AG04450 (cell line): Measurements from ENCODE around the gene MORC1. TPM values are rescaled to one million over a fixed set of nuclear protein-coding genes. Genes with fewer than 3 reads are reported as not detected.

ENCODE experiments used
- CTCF ChIA-PET: fragments of 300-600, 350-600 bp; formaldehyde crosslinking; extraction: SDS; loops from one replicate; lab custom pipeline; 2022; ENCODE audit warnings: antibody characterized with exemption, inconsistent platforms; lab: Charles Lee
- POLR2A ChIA-PET: fragments of 350-600 bp; formaldehyde crosslinking; extraction: SDS; loops from one replicate; lab custom pipeline; 2021; ENCODE audit warnings: antibody characterized with exemption, inconsistent platforms; lab: Yijun Ruan, JAX
- DNase-seq: peaks from one replicate; pipeline ENCODE4 v3.0.0-alpha.2; 2011; ENCODE audit warnings: low read depth, low spot score
- H3K27ac ChIP-seq: one replicate; pipeline ENCODE4 v1.5.1; 2012; ENCODE audit warnings: low read depth, low read length, control low read depth
- H3K27me3 ChIP-seq: one replicate; pipeline ENCODE4 v1.6.0; 2012; ENCODE audit warnings: low read length; ENCODE audit not compliant: control insufficient read depth, insufficient read depth
- H3K4me3 ChIP-seq: 2 replicates; pipeline ENCODE4 v1.5.1; 2011; ENCODE audit warnings: mild to moderate bottlenecking, low read depth, low read length, control low read depth
- H3K9me3 ChIP-seq: 2 replicates; pipeline ENCODE4 v1.5.1; 2012; ENCODE audit warnings: low read length; ENCODE audit not compliant: control insufficient read depth, insufficient read depth
- polyA plus RNA-seq: library from polyadenylated mRNA; depleted of rRNA; stranded (reverse); fragments of >200 nt; gene quantifications from 2 replicates; pipeline ENCODE4 v1.2.3, GENCODE V29; 2011
- TF ChIP-seq, protein P1 (sequence below): IDR thresholded peaks from 2 replicates; pipeline ENCODE4 v1.5.1; 2011; ENCODE audit warnings: low read depth, low read length, control low read depth, inconsistent platforms

The MORC1 gene
- polyA plus RNA-seq, 1 experiment, result not detected

DNA sequence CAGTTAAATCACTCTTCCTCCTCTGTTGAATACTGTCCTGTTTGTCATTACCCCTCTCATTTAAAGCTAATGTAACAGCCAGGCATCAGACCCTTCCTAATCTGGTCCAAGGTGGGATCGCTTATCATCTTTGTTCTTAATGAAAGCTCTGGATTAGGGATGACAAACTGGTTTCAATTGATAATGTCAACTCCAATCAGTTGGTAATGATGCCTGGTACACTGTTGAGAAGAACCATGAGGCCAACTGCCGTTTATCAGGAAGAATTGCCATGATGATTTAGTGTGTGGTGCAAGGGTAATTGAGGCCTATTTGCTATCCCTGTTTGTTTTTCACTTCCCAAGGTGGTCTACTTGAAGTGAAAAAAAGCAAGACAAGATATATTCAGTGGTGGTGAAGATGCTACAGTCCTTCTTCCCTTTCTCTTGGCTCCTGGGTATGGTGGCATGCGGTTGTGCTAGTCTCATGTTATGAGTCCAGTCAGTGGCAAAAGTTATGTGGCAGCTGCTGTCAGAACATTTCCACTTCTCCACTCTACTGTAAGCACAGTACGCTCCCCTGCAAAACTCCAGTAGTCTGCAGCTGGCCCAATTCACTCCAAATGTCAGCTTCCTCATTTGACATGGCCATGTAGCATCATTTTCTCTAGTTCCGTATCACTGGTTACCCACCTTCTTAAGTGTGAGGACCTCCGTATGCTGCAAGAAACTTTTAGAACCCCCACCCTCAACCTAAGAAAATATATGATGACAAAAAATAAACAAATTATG lies 72.5 kb downstream of the MORC1 start:
- TF ChIP-seq, protein P1, sequence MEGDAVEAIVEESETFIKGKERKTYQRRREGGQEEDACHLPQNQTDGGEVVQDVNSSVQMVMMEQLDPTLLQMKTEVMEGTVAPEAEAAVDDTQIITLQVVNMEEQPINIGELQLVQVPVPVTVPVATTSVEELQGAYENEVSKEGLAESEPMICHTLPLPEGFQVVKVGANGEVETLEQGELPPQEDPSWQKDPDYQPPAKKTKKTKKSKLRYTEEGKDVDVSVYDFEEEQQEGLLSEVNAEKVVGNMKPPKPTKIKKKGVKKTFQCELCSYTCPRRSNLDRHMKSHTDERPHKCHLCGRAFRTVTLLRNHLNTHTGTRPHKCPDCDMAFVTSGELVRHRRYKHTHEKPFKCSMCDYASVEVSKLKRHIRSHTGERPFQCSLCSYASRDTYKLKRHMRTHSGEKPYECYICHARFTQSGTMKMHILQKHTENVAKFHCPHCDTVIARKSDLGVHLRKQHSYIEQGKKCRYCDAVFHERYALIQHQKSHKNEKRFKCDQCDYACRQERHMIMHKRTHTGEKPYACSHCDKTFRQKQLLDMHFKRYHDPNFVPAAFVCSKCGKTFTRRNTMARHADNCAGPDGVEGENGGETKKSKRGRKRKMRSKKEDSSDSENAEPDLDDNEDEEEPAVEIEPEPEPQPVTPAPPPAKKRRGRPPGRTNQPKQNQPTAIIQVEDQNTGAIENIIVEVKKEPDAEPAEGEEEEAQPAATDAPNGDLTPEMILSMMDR, result no peak
- ChIA-PET POLR2A (no interaction called here), CTCF (no interaction called here)
- no peak for DNase-seq
- Histone ChIP-seq H3K27ac (no peak overlapping the region), H3K27me3 (no peaks in the 10 kb centered on the region), H3K9me3 (no peaks in the 10 kb centered on the region), H3K4me3 (no peak overlapping the region)

DNA sequence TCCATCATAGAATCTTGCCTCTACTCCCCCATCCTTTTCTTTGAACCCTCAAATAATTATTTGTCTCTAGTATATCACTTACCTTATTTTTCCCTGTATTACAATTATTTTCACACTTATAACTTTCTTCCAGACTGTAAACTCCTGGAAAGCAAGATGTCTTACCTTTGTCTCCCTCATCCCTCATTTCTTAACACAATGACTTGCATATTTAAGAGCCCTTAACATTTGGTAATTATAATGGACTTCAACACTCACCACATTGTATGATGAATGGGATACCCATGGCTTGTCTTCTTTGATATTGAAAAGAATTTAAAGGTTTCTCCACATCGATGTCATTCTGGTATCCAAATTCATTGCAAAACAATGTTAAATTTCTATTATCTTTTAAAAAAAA lies 82.9 kb downstream of the MORC1 start:
- ChIA-PET POLR2A (no interaction called here), CTCF (no interaction called here)
- Histone ChIP-seq H3K9me3 (no peaks in the 10 kb centered on the region), H3K27me3 (no peaks in the 10 kb centered on the region), H3K4me3 (no peak overlapping the region), H3K27ac (no peak overlapping the region)
- no peak for DNase-seq
- TF ChIP-seq, protein P1, result no peak

DNA sequence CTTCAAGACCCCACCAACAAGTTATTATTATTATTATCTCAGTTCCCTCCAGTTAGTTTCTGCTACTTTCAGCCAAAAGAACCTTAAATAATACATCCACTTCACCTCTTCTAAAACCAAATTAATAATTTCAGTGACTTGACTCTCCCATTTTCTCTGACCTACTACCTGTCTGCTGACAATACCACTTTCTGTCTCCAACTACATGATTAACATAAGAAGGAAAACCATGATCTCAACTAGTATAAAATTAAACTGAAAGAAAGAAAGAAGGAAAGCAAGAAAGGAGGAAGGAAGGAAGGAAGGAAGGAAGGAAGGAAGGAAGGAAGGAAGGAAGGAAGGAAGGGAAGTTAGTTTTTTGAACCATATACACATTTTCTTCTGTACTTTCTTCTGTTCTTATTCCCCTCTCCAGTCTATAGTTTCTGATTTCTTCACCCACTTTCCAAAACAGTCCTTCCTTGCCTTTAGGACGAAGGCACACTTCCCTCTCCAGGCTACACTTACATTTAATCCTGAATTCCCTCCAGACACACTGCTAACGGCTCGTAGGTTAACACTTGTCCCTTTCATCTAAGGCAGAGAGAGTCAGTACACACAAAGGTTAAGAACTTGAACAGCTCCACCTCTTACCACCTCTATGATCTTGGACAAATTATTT lies 84.8 kb downstream of the MORC1 start:
- no peaks in the 10 kb centered on the region for H3K9me3 ChIP-seq
- no peak overlapping the region for H3K27ac ChIP-seq
- H3K27me3 ChIP-seq, result no peaks in the 10 kb centered on the region
- no peak for DNase-seq
- POLR2A ChIA-PET, result no interaction called here
- no peak overlapping the region for H3K4me3 ChIP-seq
- TF ChIP-seq, protein P1, result no peak
- CTCF ChIA-PET, result interaction anchor here (3.1 kb wide), 1 partner anchor 9 kb away, joined by 21 read pairs; no protein-coding TSS in a partner anchor

DNA sequence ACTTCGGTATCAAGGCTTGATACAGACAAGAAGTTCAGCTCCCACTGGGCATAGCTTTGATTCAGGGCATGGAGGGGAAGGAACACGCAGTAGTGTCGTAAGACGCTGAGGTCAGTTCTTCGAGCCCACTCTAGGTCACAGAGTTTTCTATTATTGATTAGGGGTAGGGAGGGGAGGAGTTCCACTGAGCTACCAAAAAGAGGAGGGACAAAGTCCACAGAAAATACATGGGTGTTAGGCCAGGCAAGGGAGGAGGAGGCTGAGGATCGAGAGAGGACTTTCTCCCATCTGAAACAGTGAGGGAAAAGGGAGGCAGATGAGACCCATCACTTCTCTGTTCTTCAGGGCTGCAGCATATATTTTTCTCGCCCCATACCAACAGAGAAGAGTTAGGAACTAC lies 89.2 kb downstream of the MORC1 start:
- H3K27ac ChIP-seq, result no peak overlapping the region
- DNase-seq, result no peak
- ChIA-PET CTCF (interaction anchor here (1.2 kb wide), 1 partner anchor 54 kb away, joined by 3 read pairs; no protein-coding TSS in a partner anchor), POLR2A (no interaction called here)
- no peaks in the 10 kb centered on the region for H3K27me3 ChIP-seq
- H3K4me3 ChIP-seq, result no peak overlapping the region
- TF ChIP-seq, protein P1, result no peak
- H3K9me3 ChIP-seq, result no peaks in the 10 kb centered on the region

DNA sequence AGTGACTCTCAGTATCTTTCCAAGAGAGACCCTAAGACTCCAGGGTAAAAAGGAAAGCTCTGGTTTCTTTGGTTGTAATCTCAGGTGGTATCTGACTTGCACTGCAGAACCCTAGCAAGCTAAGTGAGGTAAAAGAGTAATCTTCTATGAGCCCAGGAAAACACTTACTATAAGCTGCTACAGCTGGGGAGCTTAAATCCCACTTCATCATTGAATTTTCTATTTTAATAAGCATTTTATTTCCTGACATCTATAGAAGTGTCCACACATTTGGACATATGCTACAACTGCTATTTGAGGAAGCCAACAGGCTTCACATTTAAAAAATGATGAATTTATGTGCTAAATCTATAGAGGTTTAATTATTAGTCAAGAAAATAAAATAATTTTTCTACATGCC lies 91.1 kb downstream of the MORC1 start:
- no peak for DNase-seq
- no peaks in the 10 kb centered on the region for H3K27me3 ChIP-seq
- ChIA-PET CTCF (interaction anchor here (0.6 to 5.2 kb wide), 3 partner anchors 24 to 80 kb away, joined by 4 to 48 read pairs (median 4); no protein-coding TSS in a partner anchor), POLR2A (interaction anchor here (0.7 kb wide), 1 partner anchor 248 kb away, joined by 3 read pairs; no protein-coding TSS in a partner anchor)
- no peak overlapping the region for H3K4me3 ChIP-seq
- H3K27ac ChIP-seq, result no peak overlapping the region
- TF ChIP-seq, protein P1, result no peak
- no peaks in the 10 kb centered on the region for H3K9me3 ChIP-seq
